H9 (cell line): Measurements from ENCODE around the gene ZFP64. TPM values are rescaled to one million over a fixed set of nuclear protein-coding genes. Genes with fewer than 3 reads are reported as not detected.

ENCODE experiments used
- DNase-seq: peaks from one replicate; pipeline ENCODE4 v3.0.0-alpha.2; 2017
- H2AFZ ChIP-seq: one replicate; pipeline ENCODE4 v1.6.1; 2013; ENCODE audit warnings: mild to moderate bottlenecking, low read length, control low read depth, moderate library complexity
- H2AK5ac ChIP-seq: 2 replicates; pipeline ENCODE4 v1.6.1; 2013; ENCODE audit warnings: low read length, control low read depth, mixed read lengths; ENCODE audit not compliant: insufficient read length
- H2BK120ac ChIP-seq: one replicate; pipeline ENCODE4 v1.6.1; 2013; ENCODE audit warnings: low read depth, mild to moderate bottlenecking, low read length, control low read depth, inconsistent platforms; ENCODE audit not compliant: poor library complexity, severe bottlenecking
- H2BK12ac ChIP-seq: 2 replicates; pipeline ENCODE4 v1.6.1; 2013; ENCODE audit warnings: low read length, control low read depth, mixed read lengths, low read depth; ENCODE audit not compliant: insufficient read length
- H2BK15ac ChIP-seq: 2 replicates; pipeline ENCODE4 v1.6.1; 2013; ENCODE audit warnings: low read depth, low read length, control low read depth
- H2BK20ac ChIP-seq: one replicate; pipeline ENCODE4 v1.6.1; 2013; ENCODE audit warnings: low read depth, mild to moderate bottlenecking, low read length, control low read depth, inconsistent platforms; ENCODE audit not compliant: poor library complexity, severe bottlenecking
- H2BK5ac ChIP-seq: 2 replicates; pipeline ENCODE4 v1.6.1; 2013; ENCODE audit warnings: low read length, control low read depth, mixed read lengths; ENCODE audit not compliant: insufficient read length
- H3K14ac ChIP-seq: 2 replicates; pipeline ENCODE4 v1.6.1; 2013; ENCODE audit warnings: low read length, control low read depth; ENCODE audit not compliant: insufficient read depth
- H3K18ac ChIP-seq: 2 replicates; pipeline ENCODE4 v1.6.1; 2013; ENCODE audit warnings: low read depth, mild to moderate bottlenecking, mixed read lengths, low read length, control low read depth; ENCODE audit not compliant: insufficient read length
- H3K23ac ChIP-seq: 2 replicates; pipeline ENCODE4 v1.6.1; 2013; ENCODE audit warnings: low read length, control low read depth, mixed read lengths, low read depth; ENCODE audit not compliant: insufficient read length
- H3K23me2 ChIP-seq: 2 replicates; pipeline ENCODE4 v1.6.1; 2013; ENCODE audit warnings: low read depth, mild to moderate bottlenecking, mixed read lengths, low read length, control low read depth; ENCODE audit not compliant: insufficient read length, poor library complexity, severe bottlenecking
- H3K27ac ChIP-seq: 2 replicates; pipeline ENCODE4 v1.5.1; 2013; ENCODE audit warnings: low read length, control low read depth, mixed read lengths, low read depth; ENCODE audit not compliant: insufficient read length
- H3K27me3 ChIP-seq: 2 replicates; pipeline ENCODE4 v1.6.1; 2013; ENCODE audit warnings: low read length, control low read depth, inconsistent platforms; ENCODE audit not compliant: insufficient read depth
- H3K4ac ChIP-seq: 2 replicates; pipeline ENCODE4 v1.6.1; 2013; ENCODE audit warnings: low read depth, mild to moderate bottlenecking, control low read depth, inconsistent platforms, low read length, moderate library complexity
- H3K4me1 ChIP-seq: 2 replicates; pipeline ENCODE4 v1.6.1; 2013; ENCODE audit warnings: low read length, control low read depth, inconsistent platforms; ENCODE audit not compliant: insufficient read depth
- H3K4me2 ChIP-seq: 2 replicates; pipeline ENCODE4 v1.6.1; 2013; ENCODE audit warnings: low read length, control low read depth, mixed read lengths; ENCODE audit not compliant: insufficient read length, insufficient read depth
- H3K56ac ChIP-seq: 2 replicates; pipeline ENCODE4 v1.6.1; 2013; ENCODE audit warnings: low read depth, mild to moderate bottlenecking, mixed read lengths, low read length, control low read depth; ENCODE audit not compliant: insufficient read length
- H3K79me1 ChIP-seq: 2 replicates; pipeline ENCODE4 v1.6.1; 2013; ENCODE audit warnings: low read depth, mild to moderate bottlenecking, moderate library complexity, low read length, control low read depth, inconsistent platforms; ENCODE audit not compliant: insufficient read depth, poor library complexity, severe bottlenecking
- H3K79me2 ChIP-seq: 2 replicates; pipeline ENCODE4 v1.6.1; 2013; ENCODE audit warnings: low read length, control low read depth, inconsistent platforms; ENCODE audit not compliant: insufficient read depth
- H3K9ac ChIP-seq: 2 replicates; pipeline ENCODE4 v1.6.1; 2013; ENCODE audit warnings: low read length, control low read depth, mixed read lengths; ENCODE audit not compliant: insufficient read length; ENCODE audit errors: extremely low read depth
- H3K9me3 ChIP-seq: one replicate; pipeline ENCODE4 v1.6.1; 2013; ENCODE audit warnings: low read depth, low read length, inconsistent platforms; ENCODE audit not compliant: control insufficient read depth
- H3T11ph ChIP-seq: one replicate; pipeline ENCODE4 v1.6.1; 2013; ENCODE audit warnings: mild to moderate bottlenecking, low read length, control low read depth, inconsistent platforms
- H4K20me1 ChIP-seq: one replicate; pipeline ENCODE4 v1.6.1; 2013; ENCODE audit not compliant: control insufficient read depth, insufficient read length, insufficient read depth
- H4K5ac ChIP-seq: 2 replicates; pipeline ENCODE4 v1.6.1; 2013; ENCODE audit warnings: low read depth, mild to moderate bottlenecking, mixed read lengths, low read length, control low read depth; ENCODE audit not compliant: insufficient read length
- H4K8ac ChIP-seq: replicated peaks from 2 replicates; pipeline ENCODE4 v1.6.1; 2013; ENCODE audit warnings: low read length, control low read depth, mixed read lengths, low read depth; ENCODE audit not compliant: insufficient read length
- H4K91ac ChIP-seq: 2 replicates; pipeline ENCODE4 v1.6.1; 2013; ENCODE audit warnings: low read depth, mild to moderate bottlenecking, moderate library complexity, mixed read lengths, low read length, control low read depth; ENCODE audit not compliant: insufficient read length
- H3K27ac Mint-ChIP-seq, 3 experiments: 2 replicates in 2 of 3; 3 replicates in 1 of 3; pipeline ENCODE4 v1.8.0; 2020 to 2021; ENCODE audit warnings: mixed read lengths in 3 of 3, mild to moderate bottlenecking in 1 of 3, moderate library complexity in 1 of 3
- H3K27me3 Mint-ChIP-seq: 2 replicates; pipeline ENCODE4 v1.8.0; 2021; ENCODE audit warnings: low read depth, mild to moderate bottlenecking, moderate library complexity, mixed read lengths
- H3K36me3 Mint-ChIP-seq, 3 experiments: 2 replicates in 2 of 3; 3 replicates in 1 of 3; pipeline ENCODE4 v1.8.0; 2020 to 2021; ENCODE audit warnings: low read depth in 3 of 3, mixed read lengths in 3 of 3; ENCODE audit not compliant: insufficient read depth in 1 of 3
- H3K4me1 Mint-ChIP-seq, 2 experiments: 2 replicates each; pipeline ENCODE4 v1.8.0; 2020; ENCODE audit warnings: mixed read lengths in 2 of 2
- H3K4me3 Mint-ChIP-seq, 2 experiments: 2 replicates in 1 of 2; 3 replicates in 1 of 2; pipeline ENCODE4 v1.8.0; 2020 to 2021; ENCODE audit warnings: mild to moderate bottlenecking in 2 of 2, mixed read lengths in 2 of 2, moderate library complexity in 1 of 2
- H3K9me3 Mint-ChIP-seq, 2 experiments: 2 replicates in 1 of 2; 3 replicates in 1 of 2; pipeline ENCODE4 v1.8.0; 2020; ENCODE audit warnings: mild to moderate bottlenecking in 2 of 2, mixed read lengths in 2 of 2, moderate library complexity in 1 of 2
- WGBS: extraction: QIAGEN DNeasy Blood & Tissue Kit; methylation state at CpG from one replicate; pipeline ENCODE4 v1.1.7; 2013; ENCODE audit warnings: missing lambda C conversion rate, low lambda C conversion rate, mixed read lengths; ENCODE audit not compliant: insufficient read length; ENCODE audit errors: extremely low coverage; 5-methylcytosine and 5-hydroxymethylcytosine counted together
- total RNA-seq: library from RNA; stranded (reverse); gene quantifications from 2 replicates; pipeline ENCODE4 v1.2.1, GENCODE V29; 2021
- TF ChIP-seq, protein P1 (sequence below): fragments of 200-600 bp; sonication (generic); conservative IDR thresholded peaks from 3 replicates; pipeline ENCODE4 v1.8.0; 2021; ENCODE audit warnings: antibody characterized with exemption, mild to moderate bottlenecking

Gene ZFP64
- total RNA-seq, 1 experiment from 2014 or later: 29.2 TPM

DNA sequence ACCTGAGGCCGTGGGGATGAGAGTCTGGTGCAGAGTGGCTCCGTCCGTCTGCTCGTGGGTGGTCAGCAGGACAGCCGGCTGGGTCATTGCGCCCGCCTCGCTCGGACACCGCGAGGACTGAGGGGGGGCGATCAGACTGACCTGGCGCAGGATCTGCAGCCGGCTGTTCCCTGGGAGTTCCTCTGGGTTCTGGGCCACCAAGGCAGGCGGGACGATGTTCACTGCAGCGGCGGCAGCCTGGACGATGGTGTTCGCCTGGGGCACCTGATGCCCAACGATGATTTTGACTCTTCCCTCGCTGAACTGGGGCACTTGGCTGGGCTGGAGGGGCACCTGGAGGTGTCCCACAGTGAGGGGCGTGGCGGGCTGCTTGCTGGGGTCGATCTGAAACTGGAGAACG is 39.2 kb downstream of the ZFP64 start:
- no peak overlapping the region for H4K5ac ChIP-seq
- no CpG with 5 or more reads among the region's 26 CpGs for WGBS
- no peak for DNase-seq
- no peaks in the 10 kb centered on the region for H3K4me1 Mint-ChIP-seq
- no peak overlapping the region for H3K9ac ChIP-seq
- no peaks in the 10 kb centered on the region for H3K23me2 ChIP-seq
- H2BK20ac ChIP-seq: no peak overlapping the region
- no peak overlapping the region for H2AFZ ChIP-seq
- TF ChIP-seq, protein P1, sequence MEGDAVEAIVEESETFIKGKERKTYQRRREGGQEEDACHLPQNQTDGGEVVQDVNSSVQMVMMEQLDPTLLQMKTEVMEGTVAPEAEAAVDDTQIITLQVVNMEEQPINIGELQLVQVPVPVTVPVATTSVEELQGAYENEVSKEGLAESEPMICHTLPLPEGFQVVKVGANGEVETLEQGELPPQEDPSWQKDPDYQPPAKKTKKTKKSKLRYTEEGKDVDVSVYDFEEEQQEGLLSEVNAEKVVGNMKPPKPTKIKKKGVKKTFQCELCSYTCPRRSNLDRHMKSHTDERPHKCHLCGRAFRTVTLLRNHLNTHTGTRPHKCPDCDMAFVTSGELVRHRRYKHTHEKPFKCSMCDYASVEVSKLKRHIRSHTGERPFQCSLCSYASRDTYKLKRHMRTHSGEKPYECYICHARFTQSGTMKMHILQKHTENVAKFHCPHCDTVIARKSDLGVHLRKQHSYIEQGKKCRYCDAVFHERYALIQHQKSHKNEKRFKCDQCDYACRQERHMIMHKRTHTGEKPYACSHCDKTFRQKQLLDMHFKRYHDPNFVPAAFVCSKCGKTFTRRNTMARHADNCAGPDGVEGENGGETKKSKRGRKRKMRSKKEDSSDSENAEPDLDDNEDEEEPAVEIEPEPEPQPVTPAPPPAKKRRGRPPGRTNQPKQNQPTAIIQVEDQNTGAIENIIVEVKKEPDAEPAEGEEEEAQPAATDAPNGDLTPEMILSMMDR: no peak
- peaks cover 14 to 46% (median 37%) of the 10 kb centered on the region in 3 experiments; a peak in 6 of 7 replicates for H3K36me3 Mint-ChIP-seq
- no peaks in the 10 kb centered on the region for H3K27me3 ChIP-seq
- no peak overlapping the region for H3K27ac ChIP-seq
- no peaks in the 10 kb centered on the region for H3K79me1 ChIP-seq
- H4K20me1 ChIP-seq: no peaks in the 10 kb centered on the region
- no peaks in the 10 kb centered on the region for H3K27me3 Mint-ChIP-seq
- H4K91ac ChIP-seq: no peak overlapping the region
- H2BK5ac ChIP-seq: no peak overlapping the region
- no peak overlapping the region for H2AK5ac ChIP-seq
- H3K23ac ChIP-seq: no peak overlapping the region
- H2BK120ac ChIP-seq: no peak overlapping the region
- H3K4me3 Mint-ChIP-seq: no peak overlapping the region
- no peak overlapping the region for H4K8ac ChIP-seq
- no peaks in the 10 kb centered on the region for H3K9me3 ChIP-seq
- H3K4ac ChIP-seq: no peak overlapping the region
- H2BK12ac ChIP-seq: no peak overlapping the region
- H3K4me1 ChIP-seq: no peaks in the 10 kb centered on the region
- no peak overlapping the region for H2BK15ac ChIP-seq
- H3K4me2 ChIP-seq: no peak overlapping the region
- no peak overlapping the region for H3K56ac ChIP-seq
- no peak overlapping the region for H3K27ac Mint-ChIP-seq
- H3K79me2 ChIP-seq: no peaks in the 10 kb centered on the region
- H3K14ac ChIP-seq: no peak overlapping the region
- H3T11ph ChIP-seq: no peak overlapping the region
- peaks cover 0 to 4% of the 10 kb centered on the region in 2 experiments; a peak in 1 of 5 replicates for H3K9me3 Mint-ChIP-seq
- no peak overlapping the region for H3K18ac ChIP-seq
